Caco-2 (cell line): ENCODE results near the gene CCDC137. TPM values are rescaled to one million over a fixed set of nuclear protein-coding genes. Genes with fewer than 3 reads are reported as not detected.

Source experiments
- BruUV-seq: library from RNA; stranded (reverse); fragments of 400-500 nt; replicated peaks from 2 replicates; lab custom pipeline; 2021; lab: Mats Ljungman, UMichigan
- CTCF ChIA-PET: fragments of 300-600 bp; sonication (Branson Sonifier 250); formaldehyde crosslinking; loops from one replicate; lab custom pipeline; 2022; ENCODE audit warnings: antibody characterized with exemption; lab: Charles Lee
- POLR2A ChIA-PET: fragments of 300-600 bp; sonication (Branson Sonifier 250); formaldehyde crosslinking; loops from one replicate; lab custom pipeline; 2022; ENCODE audit warnings: antibody characterized with exemption; lab: Charles Lee
- DNase-seq, 2 experiments: peaks; one replicate each; pipeline versions ENCODE4 v3.0.0 to v3.0.0-alpha.2; 2020 to 2022
- H3K27me3 ChIP-seq: replicated peaks from 2 replicates; pipeline ENCODE4 v1.6.0; 2011; ENCODE audit warnings: low read length; ENCODE audit not compliant: control insufficient read depth, insufficient read depth
- H3K36me3 ChIP-seq: 2 replicates; pipeline ENCODE4 v1.5.1; 2011; ENCODE audit warnings: low read length; ENCODE audit not compliant: control insufficient read depth, insufficient read depth
- H3K4me1 ChIP-seq: fragments of 250-450 bp; sonication (Bioruptor Pico); 2 replicates; pipeline ENCODE4 v1.5.1; 2020; ENCODE audit warnings: mild to moderate bottlenecking
- H3K4me3 ChIP-seq: 2 replicates; pipeline ENCODE4 v1.5.1; 2011; ENCODE audit warnings: low read depth, mild to moderate bottlenecking, control low read depth, low read length
- H3K9me3 ChIP-seq: fragments of 250-450 bp; sonication (Bioruptor Pico); 2 replicates; pipeline ENCODE4 v1.5.1; 2020; ENCODE audit warnings: mild to moderate bottlenecking, moderate library complexity
- H3K27ac Mint-ChIP-seq: one replicate; pipeline ENCODE4 v1.8.0; 2022; ENCODE audit warnings: mixed read lengths; ENCODE audit not compliant: unreplicated experiment
- H3K27me3 Mint-ChIP-seq: one replicate; pipeline ENCODE4 v1.8.0; 2022; ENCODE audit warnings: mixed read lengths; ENCODE audit not compliant: insufficient read depth, unreplicated experiment
- H3K36me3 Mint-ChIP-seq: one replicate; pipeline ENCODE4 v1.8.0; 2022; ENCODE audit warnings: mild to moderate bottlenecking, mixed read lengths; ENCODE audit not compliant: insufficient read depth, unreplicated experiment
- H3K4me1 Mint-ChIP-seq: one replicate; pipeline ENCODE4 v1.8.0; 2022; ENCODE audit warnings: low read depth, mixed read lengths; ENCODE audit not compliant: unreplicated experiment
- H3K4me3 Mint-ChIP-seq: one replicate; pipeline ENCODE4 v1.8.0; 2022; ENCODE audit warnings: mild to moderate bottlenecking, moderate library complexity, mixed read lengths; ENCODE audit not compliant: unreplicated experiment
- H3K9me3 Mint-ChIP-seq: one replicate; pipeline ENCODE4 v1.8.0; 2022; ENCODE audit warnings: mixed read lengths; ENCODE audit not compliant: unreplicated experiment
- CTCF ChIP-seq, 2 experiments: fragments of 200-600 bp in 1 of 2; IDR thresholded peaks; 1 replicate in 1 of 2; 2 replicates in 1 of 2; pipeline versions ENCODE4 v1.5.1 to v1.8.0; 2011 to 2022; ENCODE audit warnings: antibody characterized with exemption in 1 of 2, control low read depth in 1 of 2, inconsistent platforms in 1 of 2, low read depth in 1 of 2, low read length in 1 of 2, mild to moderate bottlenecking in 1 of 2, moderate library complexity in 1 of 2; ENCODE audit not compliant: insufficient read depth in 1 of 2, severe bottlenecking in 1 of 2, unreplicated experiment in 1 of 2
- intact Hi-C: fragments of 100-400 bp; cut with micrococcal nuclease; formaldehyde crosslinking; loops from one replicate; pipeline ENCODE4 v1.10.0; 2022; ENCODE audit not compliant: unreplicated experiment
- total RNA-seq: library from RNA; stranded (reverse); gene quantifications from 2 replicates; pipeline ENCODE4 v1.2.3, GENCODE V29; 2022

Gene CCDC137
- total RNA-seq, 1 experiment from 2014 or later, result 50.5 TPM

GRCh38 chr17:81659038-81659437 lies 7.5 kb upstream of the CCDC137 start:
- BruUV-seq, result no TSS peak
- intact Hi-C loops, result no loop called here
- H3K27me3 ChIP-seq, result no peaks in the 10 kb centered on the region
- H3K36me3 Mint-ChIP-seq, result no peaks in the 10 kb centered on the region
- no peak overlapping the region for H3K4me3 Mint-ChIP-seq
- no peak for TF ChIP-seq CTCF (IDR thresholded peaks at IDR 0.05; ENCODE audit: insufficient read depth in 1 of 2, low read depth in 1 of 2, low read length in 1 of 2, severe bottlenecking in 1 of 2, unreplicated experiment in 1 of 2)
- H3K4me3 ChIP-seq, result no peak overlapping the region
- CTCF ChIA-PET, result interaction anchor here (0.6 kb wide), 3 partner anchors 32 to 73 kb away, joined by 3 read pairs; no protein-coding TSS in a partner anchor
- no peaks in the 10 kb centered on the region for H3K36me3 ChIP-seq
- DNase-seq, result peak in 1 of 2 experiments; percentile 52
- H3K27ac Mint-ChIP-seq, result no peak overlapping the region
- H3K27me3 Mint-ChIP-seq, result no peaks in the 10 kb centered on the region
- POLR2A ChIA-PET, result no interaction called here
- no peaks in the 10 kb centered on the region for H3K9me3 ChIP-seq
- H3K4me1 Mint-ChIP-seq, result no peaks in the 10 kb centered on the region
- H3K9me3 Mint-ChIP-seq, result no peaks in the 10 kb centered on the region
- peaks cover 13% of the 10 kb centered on the region for H3K4me1 ChIP-seq

- Mint-ChIP-seq H3K27me3 (no peaks in the 10 kb centered on the region), H3K9me3 (no peaks in the 10 kb centered on the region), H3K36me3 (peaks cover 2% of the 10 kb centered on the region), H3K4me3 (no peak overlapping the region), H3K4me1 (no peaks in the 10 kb centered on the region), H3K27ac (no peak overlapping the region)
- no peak for TF ChIP-seq CTCF (IDR thresholded peaks at IDR 0.05; ENCODE audit: insufficient read depth in 1 of 2, low read depth in 1 of 2, low read length in 1 of 2, severe bottlenecking in 1 of 2, unreplicated experiment in 1 of 2)
- ChIA-PET POLR2A (no interaction called here), CTCF (no interaction called here)
- Histone ChIP-seq H3K4me3 (no peak overlapping the region), H3K27me3 (no peaks in the 10 kb centered on the region), H3K4me1 (peaks cover 18% of the 10 kb centered on the region), H3K9me3 (no peaks in the 10 kb centered on the region), H3K36me3 (no peaks in the 10 kb centered on the region)
- no peak for DNase-seq
- BruUV-seq, result no TSS peak
- intact Hi-C loops, result no loop called here
Observed at GRCh38 chr17:81660441-81660840, 6.1 kb upstream of the CCDC137 start.

DNA sequence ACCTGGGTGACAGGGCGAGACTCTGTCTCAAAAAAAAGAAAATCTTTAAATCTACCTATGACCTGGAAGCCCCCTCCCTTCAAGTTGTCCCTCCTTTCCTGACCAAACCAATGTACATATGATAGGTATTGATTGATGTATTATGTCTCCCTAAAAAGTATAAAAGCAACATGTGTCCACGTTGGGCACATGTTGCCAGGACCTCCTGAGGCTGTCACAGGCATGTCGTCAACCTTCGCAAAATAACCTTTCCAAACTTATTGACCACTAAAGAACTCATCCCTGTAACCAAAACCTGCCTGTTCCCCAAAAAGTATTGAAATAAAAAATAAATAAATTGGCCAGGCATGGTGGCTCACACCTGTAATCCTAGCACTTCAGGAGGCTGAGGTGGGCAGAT lies 4.5 kb upstream of the CCDC137 start:
- no peak for TF ChIP-seq CTCF (IDR thresholded peaks at IDR 0.05; ENCODE audit: insufficient read depth in 1 of 2, low read depth in 1 of 2, low read length in 1 of 2, severe bottlenecking in 1 of 2, unreplicated experiment in 1 of 2)
- no peaks in the 10 kb centered on the region for H3K36me3 ChIP-seq
- H3K27me3 Mint-ChIP-seq, result no peaks in the 10 kb centered on the region
- H3K36me3 Mint-ChIP-seq, result peaks cover 15% of the 10 kb centered on the region
- peaks cover 10% of the 10 kb centered on the region for H3K4me1 Mint-ChIP-seq
- H3K27me3 ChIP-seq, result no peaks in the 10 kb centered on the region
- peaks cover 21% of the 10 kb centered on the region for H3K4me1 ChIP-seq
- ChIA-PET POLR2A (interaction anchor here (0.6 to 1.0 kb wide), 2 partner anchors 11 to 21 kb away, joined by 3 to 7 read pairs; partner anchors contain the start of genes ARL16 and HGS), CTCF (no interaction called here)
- no peaks in the 10 kb centered on the region for H3K9me3 Mint-ChIP-seq
- no peak overlapping the region for H3K4me3 ChIP-seq
- no peak overlapping the region for H3K27ac Mint-ChIP-seq
- no peak overlapping the region for H3K4me3 Mint-ChIP-seq
- DNase-seq, result no peak
- intact Hi-C loops, result no loop called here
- no peaks in the 10 kb centered on the region for H3K9me3 ChIP-seq
- BruUV-seq, result no TSS peak
